22Rv1 (cell line): ENCODE data around the gene IQCM.

ENCODE experiments used
- ZFX ChIP-seq: fragments of 450-650 bp; IDR thresholded peaks from 2 replicates; pipeline ENCODE4 v1.6.1; 2017; ENCODE audit warnings: antibody characterized with exemption, borderline replicate concordance
- TF ChIP-seq, protein P1 (sequence below): fragments of 450-650 bp; IDR thresholded peaks from 2 replicates; pipeline ENCODE4 v1.5.1; 2017; ENCODE audit warnings: mild to moderate bottlenecking

DNA sequence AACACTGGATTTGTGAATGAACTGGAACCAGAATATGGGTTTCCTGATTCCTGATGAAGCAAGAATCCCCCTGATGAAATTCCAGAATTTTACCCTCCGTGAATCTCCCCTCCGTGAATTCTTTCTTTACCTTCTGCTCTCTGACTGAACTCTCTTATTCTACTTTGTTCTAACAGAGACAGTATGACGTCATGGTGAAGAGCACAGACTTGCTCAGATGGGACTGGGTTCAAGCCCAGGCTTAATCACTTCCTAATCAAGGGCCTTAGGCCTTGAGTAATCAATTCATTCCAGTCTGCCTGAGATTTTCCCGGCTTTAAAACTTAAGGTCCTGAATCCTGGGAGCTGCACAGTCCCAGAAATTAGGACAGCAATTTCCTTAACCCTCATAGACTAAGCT is 64.5 kb downstream of the IQCM start:
- TF ChIP-seq, protein P1, sequence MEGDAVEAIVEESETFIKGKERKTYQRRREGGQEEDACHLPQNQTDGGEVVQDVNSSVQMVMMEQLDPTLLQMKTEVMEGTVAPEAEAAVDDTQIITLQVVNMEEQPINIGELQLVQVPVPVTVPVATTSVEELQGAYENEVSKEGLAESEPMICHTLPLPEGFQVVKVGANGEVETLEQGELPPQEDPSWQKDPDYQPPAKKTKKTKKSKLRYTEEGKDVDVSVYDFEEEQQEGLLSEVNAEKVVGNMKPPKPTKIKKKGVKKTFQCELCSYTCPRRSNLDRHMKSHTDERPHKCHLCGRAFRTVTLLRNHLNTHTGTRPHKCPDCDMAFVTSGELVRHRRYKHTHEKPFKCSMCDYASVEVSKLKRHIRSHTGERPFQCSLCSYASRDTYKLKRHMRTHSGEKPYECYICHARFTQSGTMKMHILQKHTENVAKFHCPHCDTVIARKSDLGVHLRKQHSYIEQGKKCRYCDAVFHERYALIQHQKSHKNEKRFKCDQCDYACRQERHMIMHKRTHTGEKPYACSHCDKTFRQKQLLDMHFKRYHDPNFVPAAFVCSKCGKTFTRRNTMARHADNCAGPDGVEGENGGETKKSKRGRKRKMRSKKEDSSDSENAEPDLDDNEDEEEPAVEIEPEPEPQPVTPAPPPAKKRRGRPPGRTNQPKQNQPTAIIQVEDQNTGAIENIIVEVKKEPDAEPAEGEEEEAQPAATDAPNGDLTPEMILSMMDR = no peak
- no peak for TF ChIP-seq ZFX
